ENCODE results near the gene BSN. TPM values are rescaled to one million over a fixed set of nuclear protein-coding genes. Genes with fewer than 3 reads are reported as not detected.

BSN gene
- total RNA-seq, 4 donors from 2014 or later, result under 0.01 to 0.38 (median 0.16) TPM; not detected in 1

GRCh38 chr3:49614936-49615335 lies 60.7 kb downstream of the BSN start:
- no peak for TF ChIP-seq CTCF (IDR thresholded peaks at IDR 0.05; ENCODE audit: low read depth)

DNA sequence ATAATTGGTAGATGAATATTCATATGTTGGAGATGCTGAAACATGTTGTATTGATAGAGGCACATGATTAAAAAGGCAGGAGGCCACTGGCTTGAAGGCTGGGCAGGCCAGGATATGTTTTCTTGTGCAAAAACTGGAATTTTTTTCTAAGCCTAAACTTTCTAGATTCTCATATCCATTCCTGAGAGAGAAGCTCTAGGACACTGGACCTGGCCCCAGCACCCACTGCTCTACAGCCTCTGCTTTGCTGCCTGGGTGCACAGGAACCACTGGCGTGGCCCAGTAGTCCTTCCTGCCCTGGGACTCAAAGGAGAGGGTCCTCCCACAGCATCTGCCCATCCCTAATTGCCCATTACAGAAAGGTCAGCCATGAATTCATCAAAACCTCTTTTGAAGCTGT lies 61.8 kb downstream of the BSN start:
- TF ChIP-seq CTCF (IDR thresholded peaks at IDR 0.05; ENCODE audit: low read depth), result no peak

GRCh38 chr3:49616491-49616941 lies 62.2 kb downstream of the BSN start:
- TF ChIP-seq CTCF (IDR thresholded peaks at IDR 0.05; ENCODE audit: low read depth), result no peak

- no peak for TF ChIP-seq CTCF (IDR thresholded peaks at IDR 0.05; ENCODE audit: low read depth)
Measured at GRCh38 chr3:49617390-49618013, 63.2 kb downstream of the BSN start.

GRCh38 chr3:49618412-49618811 lies 64.1 kb downstream of the BSN start:
- no peak for TF ChIP-seq CTCF (IDR thresholded peaks at IDR 0.05; ENCODE audit: low read depth)

DNA sequence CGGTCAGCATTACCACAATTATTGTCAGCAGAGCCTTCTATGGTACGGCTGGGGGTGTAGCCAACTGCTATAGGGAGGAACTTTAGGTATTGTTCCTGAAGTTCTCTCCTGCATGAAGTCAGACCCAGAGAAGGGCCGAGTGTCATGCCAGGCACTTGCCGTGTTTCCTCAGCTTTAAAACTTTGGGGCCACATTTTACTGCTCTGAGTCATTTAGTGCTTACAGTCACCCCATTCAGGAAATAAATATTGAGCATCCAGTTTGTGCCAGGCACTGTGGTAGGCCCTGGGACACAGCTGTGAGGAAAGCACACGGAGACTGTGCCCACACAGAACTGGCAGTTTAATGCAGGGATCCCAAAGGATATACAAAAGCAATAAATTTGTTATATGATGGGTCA lies 65.4 kb downstream of the BSN start:
- TF ChIP-seq CTCF (IDR thresholded peaks at IDR 0.05; ENCODE audit: low read depth), result no peak

DNA sequence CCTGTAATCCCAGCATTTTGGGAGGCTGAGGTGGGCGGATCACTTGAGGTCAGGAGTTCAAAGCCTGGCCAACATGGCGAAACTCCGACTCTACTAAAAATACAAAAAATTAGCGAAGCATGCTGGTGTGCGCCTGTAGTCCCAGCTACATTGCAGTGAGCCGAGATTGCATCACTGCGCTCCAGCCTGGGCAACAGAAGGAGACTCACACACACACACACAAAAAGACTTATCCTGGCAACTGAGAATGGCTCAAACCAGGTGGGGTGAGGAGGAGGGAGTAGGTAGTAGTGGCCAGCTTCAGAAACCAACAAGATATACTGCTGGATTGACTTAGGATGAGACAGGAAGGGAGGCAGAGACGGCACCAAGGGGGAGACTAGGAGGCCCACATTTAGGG lies 66.5 kb downstream of the BSN start:
- no peak for TF ChIP-seq CTCF (IDR thresholded peaks at IDR 0.05; ENCODE audit: low read depth)

Measured in subcutaneous adipose tissue (tissue), 4 donors.